ENCODE measurements around the gene PROS1.
"Not testable (repeated sequence)": the region's sequence is repeated elsewhere in the genome, so short reads cannot be mapped to it uniquely, and the experiment has no call there.

PROS1 gene

GRCh38 chr3:93969443-93969842, 4.3 kb downstream of the PROS1 start:
- peak; percentile 9 for DNase-seq

- DNase-seq: not testable (repeated sequence)
These were observed 8.6 kb downstream of the PROS1 start for GRCh38 chr3:93965106-93965505.

- DNase-seq: no peak
These were observed 10.9 kb downstream of the PROS1 start for GRCh38 chr3:93962798-93963197.

GRCh38 chr3:93961489-93961888, 12.2 kb downstream of the PROS1 start:
- no peak for DNase-seq

GRCh38 chr3:93961026-93961425, 12.7 kb downstream of the PROS1 start:
- no peak for DNase-seq

- DNase-seq: not testable (repeated sequence)
These were observed 23.7 kb downstream of the PROS1 start for GRCh38 chr3:93949958-93950357.

GRCh38 chr3:93937485-93937884, 36.2 kb downstream of the PROS1 start:
- DNase-seq: not testable (repeated sequence)

- DNase-seq: no peak
These were observed 37.1 kb downstream of the PROS1 start for GRCh38 chr3:93936549-93936948.

GRCh38 chr3:93934366-93935046, 39.2 kb downstream of the PROS1 start:
- DNase-seq: no peak

- no peak for DNase-seq
These were observed 42.0 kb downstream of the PROS1 start for GRCh38 chr3:93931597-93932229.

- DNase-seq: no peak
These were observed 43.7 kb downstream of the PROS1 start for GRCh38 chr3:93930041-93930440.

GRCh38 chr3:93926789-93927188, 46.9 kb downstream of the PROS1 start:
- DNase-seq: no peak

- DNase-seq: no peak
These were observed 49.2 kb downstream of the PROS1 start for GRCh38 chr3:93924491-93924890.

GRCh38 chr3:93923006-93923405, 50.7 kb downstream of the PROS1 start:
- DNase-seq: no peak

GRCh38 chr3:93917546-93918029, 56.1 kb downstream of the PROS1 start:
- not testable (repeated sequence) for DNase-seq

- not testable (repeated sequence) for DNase-seq
These were observed 60.1 kb downstream of the PROS1 start for GRCh38 chr3:93913623-93914022.

GRCh38 chr3:93911206-93911605, 62.5 kb downstream of the PROS1 start:
- DNase-seq: no peak

- no peak for DNase-seq
These were observed 63.6 kb downstream of the PROS1 start for GRCh38 chr3:93910097-93910496.

- no peak for DNase-seq
These were observed 66.6 kb downstream of the PROS1 start for GRCh38 chr3:93907132-93907531.

- DNase-seq: peak; percentile 6
These were observed 67.5 kb downstream of the PROS1 start for GRCh38 chr3:93906245-93906644.

- DNase-seq: no peak
These were observed 69.1 kb downstream of the PROS1 start for GRCh38 chr3:93904568-93904967.

GRCh38 chr3:93878250-93879017, 95.3 kb downstream of the PROS1 start:
- DNase-seq: not testable (repeated sequence)

- not testable (repeated sequence) for DNase-seq
These were observed 96.3 kb downstream of the PROS1 start for GRCh38 chr3:93877427-93877826.

- DNase-seq: not testable (repeated sequence)
These were observed 100.3 kb downstream of the PROS1 start for GRCh38 chr3:93873412-93873811.
